SK-N-MC (cell line): ENCODE results near the gene ADAMTS4.

Experiments used
- DNase-seq: peaks from one replicate; pipeline ENCODE4 v3.0.0-alpha.2; 2011; ENCODE audit warnings: low read depth, low spot score
- H3K27ac ChIP-seq: fragments of 200-600 bp; sonication (generic); 2 replicates; pipeline ENCODE4 v1.5.1; 2016; ENCODE audit warnings: mixed run types
- H3K36me3 ChIP-seq: fragments of 200-600 bp; sonication (generic); 2 replicates; pipeline ENCODE4 v1.6.1; 2017; ENCODE audit warnings: antibody characterized with exemption, low read length, mixed read lengths; ENCODE audit not compliant: insufficient read depth
- H3K4me3 ChIP-seq: fragments of 200-600 bp; sonication (generic); 2 replicates; pipeline ENCODE4 v1.5.1; 2016
- H3K9ac ChIP-seq: fragments of 200-600 bp; sonication (generic); 2 replicates; pipeline ENCODE4 v1.8.0; 2017; ENCODE audit warnings: mixed run types, mixed read lengths; ENCODE audit not compliant: insufficient read length
- H3K9me3 ChIP-seq: fragments of 200-600 bp; sonication (generic); 2 replicates; pipeline ENCODE4 v1.6.1; 2017; ENCODE audit warnings: low read depth, mild to moderate bottlenecking, antibody characterized with exemption, low read length, moderate library complexity, mixed read lengths
- EZH2 ChIP-seq: fragments of 200-600 bp; sonication (generic); IDR thresholded peaks from one replicate; pipeline ENCODE4 v1.6.1; 2017; ENCODE audit warnings: antibody characterized with exemption
- FOXP2 ChIP-seq: optimal IDR thresholded peaks from 2 replicates; pipeline ENCODE3; 2011; ENCODE audit warnings: mild to moderate bottlenecking, moderate library complexity; ENCODE audit not compliant: insufficient read depth; ENCODE audit errors: extremely low read length, control extremely low read depth
- POLR2AphosphoS5 ChIP-seq: IDR thresholded peaks from 2 replicates; pipeline ENCODE4 v1.6.1; 2012; ENCODE audit warnings: mild to moderate bottlenecking, low read depth, low read length, borderline replicate concordance

The ADAMTS4 gene

GRCh38 chr1:161165742-161166668 is 32.8 kb downstream of the ADAMTS4 start, which contains the start of gene PPOX:
TSS of gene PPOX (plus strand) at chr1:161166426. CDS start at chr1:161166848, 422 bp downstream.
- no peaks in the 10 kb centered on the region for H3K9me3 ChIP-seq
- H3K4me3 ChIP-seq, result peak within 1 kb of the TSS; percentile 90
- DNase-seq, result peak; percentile 84
- H3K9ac ChIP-seq, result peak within 1 kb of the TSS; percentile 91
- H3K27ac ChIP-seq, result peak within 1 kb of the TSS; percentile 12; the same call in 1 of the 2 replicates
- TF ChIP-seq EZH2 (no peak), POLR2AphosphoS5 (peak; percentile 74; the same call in 1 of the 2 replicates), FOXP2 (no peak)
- peaks cover 27% of the 10 kb centered on the region; the same call in 1 of the 2 replicates for H3K36me3 ChIP-seq

GRCh38 chr1:161164901-161165610 is 33.8 kb downstream of the ADAMTS4 start:
- Histone ChIP-seq H3K4me3 (peak overlapping the region; percentile 90), H3K36me3 (peaks cover 25% of the 10 kb centered on the region; the same call in 1 of the 2 replicates), H3K9me3 (no peaks in the 10 kb centered on the region), H3K9ac (peak overlapping the region; percentile 66), H3K27ac (no peak overlapping the region)
- DNase-seq, result no peak
- TF ChIP-seq EZH2 (no peak), POLR2AphosphoS5 (no peak), FOXP2 (no peak)

- no peak overlapping the region for H3K9ac ChIP-seq
- H3K36me3 ChIP-seq, result peaks cover 25% of the 10 kb centered on the region; the same call in 1 of the 2 replicates
- no peaks in the 10 kb centered on the region for H3K9me3 ChIP-seq
Measured at GRCh38 chr1:161163793-161164192, 35.1 kb downstream of the ADAMTS4 start.

GRCh38 chr1:161162806-161163205 is 36.0 kb downstream of the ADAMTS4 start:
- Histone ChIP-seq H3K4me3 (no peak overlapping the region), H3K9ac (no peak overlapping the region), H3K9me3 (no peaks in the 10 kb centered on the region), H3K27ac (no peak overlapping the region), H3K36me3 (peaks cover 30% of the 10 kb centered on the region; the same call in 1 of the 2 replicates)
- TF ChIP-seq FOXP2 (no peak), EZH2 (no peak), POLR2AphosphoS5 (no peak)
- DNase-seq, result no peak

More at GRCh38 chr1:161163793-161164192, 35.1 kb downstream of the ADAMTS4 start:
- TF ChIP-seq FOXP2 (no peak), EZH2 (no peak), POLR2AphosphoS5 (no peak)
- no peak overlapping the region for H3K4me3 ChIP-seq
- no peak for DNase-seq
- no peak overlapping the region for H3K27ac ChIP-seq

GRCh38 chr1:161162052-161162451 is 36.8 kb downstream of the ADAMTS4 start:
- no peak overlapping the region for H3K27ac ChIP-seq
- no peaks in the 10 kb centered on the region for H3K9me3 ChIP-seq
- no peak for DNase-seq
- no peak for TF ChIP-seq FOXP2
- TF ChIP-seq EZH2, result no peak
- no peak for TF ChIP-seq POLR2AphosphoS5
- H3K4me3 ChIP-seq, result no peak overlapping the region
- H3K9ac ChIP-seq, result no peak overlapping the region
- peaks cover 30% of the 10 kb centered on the region; the same call in 1 of the 2 replicates for H3K36me3 ChIP-seq

GRCh38 chr1:161161652-161162051 is 37.2 kb downstream of the ADAMTS4 start:
- Histone ChIP-seq H3K4me3 (no peak overlapping the region), H3K36me3 (peaks cover 30% of the 10 kb centered on the region; the same call in 1 of the 2 replicates), H3K27ac (no peak overlapping the region), H3K9me3 (no peaks in the 10 kb centered on the region), H3K9ac (no peak overlapping the region)
- TF ChIP-seq POLR2AphosphoS5 (no peak), EZH2 (no peak), FOXP2 (no peak)
- no peak for DNase-seq

- TF ChIP-seq EZH2 (no peak), POLR2AphosphoS5 (no peak), FOXP2 (no peak)
- Histone ChIP-seq H3K27ac (no peak overlapping the region), H3K36me3 (peaks cover 30% of the 10 kb centered on the region; the same call in 1 of the 2 replicates), H3K4me3 (no peak overlapping the region), H3K9me3 (no peaks in the 10 kb centered on the region), H3K9ac (no peak overlapping the region)
- DNase-seq, result no peak
Measured at GRCh38 chr1:161160671-161161145, 38.1 kb downstream of the ADAMTS4 start.

- peak overlapping the region; percentile 88 for H3K4me3 ChIP-seq
- H3K9ac ChIP-seq, result peak overlapping the region; percentile 95
- no peak for DNase-seq
- TF ChIP-seq FOXP2 (no peak), POLR2AphosphoS5 (no peak), EZH2 (no peak)
- H3K27ac ChIP-seq, result no peak overlapping the region
- peaks cover 30% of the 10 kb centered on the region; the same call in 1 of the 2 replicates for H3K36me3 ChIP-seq
- H3K9me3 ChIP-seq, result no peaks in the 10 kb centered on the region
Measured at GRCh38 chr1:161159913-161160243, 39.0 kb downstream of the ADAMTS4 start.
